Activated CD8-positive, alpha-beta memory T cell treated with anti-CD3 and anti-CD28 coated beads for 4 hours (primary cell): ENCODE results near the gene MCM9.

Source experiments
- DNase-seq, 2 donors: peaks; one replicate each; pipeline ENCODE4 v3.0.0-alpha.2; 2020; ENCODE audit warnings: low read depth in 2 of 2

Gene MCM9

DNA sequence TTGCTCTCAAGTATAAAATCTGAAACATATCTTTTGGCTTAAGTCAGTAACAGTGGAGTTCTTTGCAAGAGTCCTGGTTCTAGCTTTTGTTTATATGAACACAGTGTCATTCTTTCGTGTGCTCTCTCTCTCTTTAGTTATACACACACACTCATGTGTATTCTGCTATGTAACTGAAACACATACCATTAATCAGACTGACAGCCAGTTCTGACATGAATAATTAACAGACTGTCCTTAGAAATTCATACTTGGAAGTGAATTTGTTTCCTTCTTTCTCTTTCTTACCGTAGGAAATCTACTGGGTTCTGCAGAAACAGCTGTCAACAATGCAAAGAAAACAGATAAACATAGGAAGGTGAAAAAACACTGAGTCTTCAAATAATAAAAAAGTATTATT lies 2.5 kb downstream of the MCM9 start:
- DNase-seq = no peak

- DNase-seq = no peak
Observed at GRCh38 chr6:118931436-118931835, 3.5 kb downstream of the MCM9 start.

DNA sequence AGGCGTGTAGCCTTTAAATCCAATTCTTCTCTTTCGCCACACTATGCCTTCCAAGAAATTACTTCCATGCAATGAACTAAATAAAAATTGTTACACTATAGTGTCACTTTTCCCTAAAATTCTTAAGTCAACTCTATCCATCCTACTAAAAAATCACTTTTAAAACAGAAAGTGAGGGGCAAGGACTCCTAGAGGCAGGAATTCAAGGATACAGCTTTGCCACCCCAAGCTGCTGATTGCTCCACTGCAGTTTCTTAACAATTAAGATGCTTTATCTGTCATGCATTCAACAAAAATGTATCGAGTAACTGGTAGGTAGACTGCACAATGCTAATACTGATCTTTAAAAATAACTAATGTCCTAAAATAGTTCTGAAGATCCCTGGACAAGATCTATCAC lies 4.3 kb downstream of the MCM9 start:
- no peak for DNase-seq

- DNase-seq = no peak
Observed at GRCh38 chr6:118923035-118923434, 11.9 kb downstream of the MCM9 start.

DNA sequence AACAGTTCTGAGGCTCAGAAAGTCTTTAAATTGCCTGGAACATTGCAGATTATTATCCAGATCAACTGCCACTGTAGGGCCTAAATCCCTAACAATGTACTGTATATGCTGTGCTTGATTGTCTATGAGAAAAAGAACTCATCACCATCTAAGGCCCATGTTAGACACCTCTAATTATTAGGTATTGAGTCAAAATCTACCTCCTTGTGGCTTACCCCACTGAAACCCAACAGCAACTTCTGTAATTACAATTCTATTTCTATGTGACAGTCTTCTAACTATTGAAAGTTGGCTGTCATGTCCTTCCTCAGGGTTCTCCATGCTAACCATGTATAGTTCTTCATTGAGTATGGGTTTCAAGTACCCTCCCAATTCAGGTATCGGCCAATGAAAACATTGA lies 13.9 kb downstream of the MCM9 start:
- no peak for DNase-seq

GRCh38 chr6:118918329-118918725 lies 16.6 kb downstream of the MCM9 start:
- DNase-seq = no peak

DNA sequence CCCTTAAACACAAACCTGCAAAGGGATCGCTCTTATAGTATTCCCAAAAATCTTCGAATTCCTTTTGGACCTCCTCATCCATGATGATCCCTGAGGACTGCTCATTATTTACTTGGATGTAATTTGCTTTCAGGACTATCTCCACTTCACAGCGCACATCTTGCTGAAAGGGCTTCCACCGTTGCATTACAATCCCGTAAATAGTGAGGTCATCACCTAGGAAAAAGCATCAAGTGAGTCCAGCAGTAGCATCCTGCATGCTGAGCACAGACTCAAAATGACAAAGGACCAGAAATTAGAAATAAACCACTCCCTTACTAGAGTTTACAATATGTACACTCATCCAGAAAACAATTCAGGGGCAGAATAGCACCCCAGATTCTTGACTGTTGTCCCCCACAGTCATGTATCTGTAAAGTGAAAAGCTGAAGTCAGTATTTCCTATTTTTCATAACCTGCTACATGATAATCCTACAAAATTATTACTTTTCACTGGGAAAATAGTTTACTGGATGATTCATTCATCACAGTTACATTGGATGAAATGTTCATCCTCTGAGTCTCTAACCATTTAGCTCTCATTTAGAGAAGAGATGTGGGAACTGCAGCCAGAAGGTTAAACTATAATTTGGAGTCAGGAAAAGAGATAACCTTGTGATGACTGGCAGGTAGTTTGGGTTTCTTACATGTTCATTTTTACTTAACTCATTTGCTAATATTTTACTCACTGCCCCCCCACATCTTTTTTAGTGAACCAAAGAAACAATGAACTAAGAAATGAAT lies 17.2 kb downstream of the MCM9 start:
- no peak for DNase-seq

- DNase-seq = no peak
Observed at GRCh38 chr6:118914598-118914997, 20.4 kb downstream of the MCM9 start.

DNA sequence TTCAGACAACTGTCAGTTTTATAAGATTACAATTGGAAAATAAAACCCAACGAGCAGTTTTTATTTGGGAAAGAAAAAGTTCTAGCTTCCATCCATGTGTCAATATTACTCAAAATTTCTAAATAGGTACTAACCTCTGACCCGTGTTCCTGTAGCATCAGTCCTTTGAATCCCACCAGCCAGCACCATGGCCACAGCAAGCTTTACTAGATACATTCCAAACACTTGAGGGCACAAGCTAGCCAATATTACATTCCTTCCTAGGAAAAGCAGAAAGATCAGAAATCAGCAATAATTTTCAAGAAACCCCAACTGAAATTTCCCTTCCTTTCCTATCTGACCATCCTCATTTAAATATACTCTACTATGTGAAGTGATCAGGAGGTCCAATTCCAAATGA lies 21.8 kb downstream of the MCM9 start:
- DNase-seq = no peak

DNA sequence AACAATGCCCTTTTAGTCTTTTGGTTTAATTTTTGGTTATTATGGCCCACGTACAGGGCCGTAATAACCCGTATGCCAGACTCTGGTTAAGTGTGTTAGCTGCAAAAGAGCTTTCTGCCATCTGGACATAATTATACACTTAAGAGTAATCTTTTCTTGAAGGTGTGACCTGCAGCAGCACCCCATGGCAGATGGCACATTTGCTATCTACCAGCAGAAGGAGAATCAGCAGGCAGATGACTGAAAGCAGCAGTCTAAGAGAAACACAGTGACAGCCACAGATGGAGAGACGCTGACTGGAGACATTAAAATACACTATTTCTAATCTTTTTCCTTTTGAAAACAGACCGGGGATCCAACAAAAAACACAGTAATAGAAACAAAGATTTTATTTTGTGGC lies 22.3 kb downstream of the MCM9 start:
- DNase-seq = no peak

- no peak for DNase-seq
Observed at GRCh38 chr6:118908441-118908840, 26.5 kb downstream of the MCM9 start.

- DNase-seq = no peak
Observed at GRCh38 chr6:118905851-118906250, 29.1 kb downstream of the MCM9 start.

GRCh38 chr6:118905084-118905483 lies 29.9 kb downstream of the MCM9 start:
- DNase-seq = no peak

DNA sequence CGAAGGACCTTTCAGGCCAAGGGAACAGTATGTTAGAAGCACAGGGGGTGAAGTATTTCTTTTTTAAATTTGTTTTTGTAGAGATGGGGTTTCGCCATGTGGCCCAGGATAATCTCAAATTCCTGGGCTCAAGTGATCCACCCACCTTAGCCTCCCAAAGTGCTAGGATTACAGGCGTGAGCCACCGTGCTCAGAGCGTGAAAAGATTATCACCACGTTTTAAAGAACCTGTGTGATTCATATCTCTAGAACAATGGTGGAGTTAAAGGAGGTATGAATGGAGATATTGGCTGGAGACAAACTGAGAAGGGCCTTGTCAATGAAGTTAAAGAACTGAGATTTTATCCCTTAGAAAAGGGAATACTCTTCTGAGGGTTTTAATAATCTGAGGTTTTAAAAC lies 31.3 kb downstream of the MCM9 start:
- DNase-seq = no peak

GRCh38 chr6:118903138-118903537 lies 31.8 kb downstream of the MCM9 start:
- DNase-seq = no peak

DNA sequence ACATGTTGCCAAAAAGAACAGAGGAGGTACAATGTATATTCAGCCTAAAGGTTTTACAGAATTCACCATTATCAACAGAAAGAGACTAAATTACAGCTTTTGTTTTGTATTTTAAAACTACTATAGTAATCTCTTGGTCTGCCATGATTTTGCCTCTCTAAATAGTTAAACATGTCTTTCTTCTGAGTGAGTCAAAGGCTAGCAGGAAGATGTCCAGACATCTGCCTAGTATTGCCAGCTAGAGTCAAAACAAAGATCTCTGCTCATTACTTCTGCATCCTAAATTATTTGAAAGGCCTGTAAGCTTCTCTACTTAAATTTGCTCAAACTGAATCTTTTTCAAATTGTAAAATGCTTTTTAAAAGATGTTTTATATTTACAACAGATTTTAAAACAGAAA lies 32.2 kb downstream of the MCM9 start:
- no peak for DNase-seq

DNA sequence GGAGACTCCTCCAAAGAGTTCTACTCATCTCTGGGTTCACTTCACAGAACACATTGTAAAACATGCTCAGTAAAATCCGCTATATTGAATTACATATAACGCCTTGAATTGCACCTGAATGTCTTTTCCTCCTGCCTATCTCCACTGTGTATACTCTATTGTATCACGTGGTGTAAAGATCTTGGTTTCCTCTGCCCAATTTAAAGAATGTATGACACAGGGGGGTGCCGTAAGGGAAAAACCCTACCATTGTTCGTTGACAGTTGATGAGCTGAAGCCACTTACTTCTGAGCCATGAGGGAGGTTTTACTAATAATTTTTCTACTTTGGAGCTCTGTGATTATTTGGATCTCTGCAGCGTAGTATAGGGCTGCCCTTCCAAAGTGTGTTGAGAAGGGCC lies 35.0 kb downstream of the MCM9 start:
- no peak for DNase-seq

DNA sequence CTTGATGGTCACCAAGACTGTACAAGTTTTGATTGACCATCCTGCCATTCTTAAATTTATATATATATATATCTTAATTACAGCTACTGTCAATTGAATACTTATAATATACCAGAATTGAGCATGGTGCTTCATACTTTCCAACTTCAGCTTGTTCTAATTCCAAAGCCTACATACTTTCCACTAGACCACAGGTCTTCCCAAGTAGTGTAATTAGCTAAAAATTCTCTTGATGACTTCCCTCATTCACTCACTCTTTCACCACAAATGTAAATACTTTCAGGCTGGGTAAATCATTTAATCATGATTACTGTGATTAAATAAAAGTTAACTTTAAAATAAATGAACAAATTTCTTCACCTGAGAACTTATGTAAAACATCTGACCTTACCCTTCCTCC lies 37.6 kb downstream of the MCM9 start:
- no peak for DNase-seq

- no peak for DNase-seq
Observed at GRCh38 chr6:118896339-118897136, 38.4 kb downstream of the MCM9 start.

GRCh38 chr6:118895859-118896258 lies 39.1 kb downstream of the MCM9 start:
- no peak for DNase-seq

DNA sequence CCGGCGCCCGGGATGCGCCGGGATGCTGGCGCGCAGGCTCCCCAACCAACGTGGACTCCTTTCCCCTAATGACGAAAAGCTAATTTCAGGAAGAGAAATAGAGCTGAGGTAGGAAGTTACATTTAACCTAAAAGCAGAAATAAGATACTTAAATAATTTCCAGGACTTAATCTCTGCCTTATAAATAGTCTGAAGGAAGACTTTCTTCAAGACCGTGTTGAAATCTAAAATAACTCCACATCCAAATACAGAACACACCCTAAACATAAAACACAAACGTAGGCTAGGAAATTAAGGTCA lies 39.7 kb downstream of the MCM9 start:
- DNase-seq = no peak

DNA sequence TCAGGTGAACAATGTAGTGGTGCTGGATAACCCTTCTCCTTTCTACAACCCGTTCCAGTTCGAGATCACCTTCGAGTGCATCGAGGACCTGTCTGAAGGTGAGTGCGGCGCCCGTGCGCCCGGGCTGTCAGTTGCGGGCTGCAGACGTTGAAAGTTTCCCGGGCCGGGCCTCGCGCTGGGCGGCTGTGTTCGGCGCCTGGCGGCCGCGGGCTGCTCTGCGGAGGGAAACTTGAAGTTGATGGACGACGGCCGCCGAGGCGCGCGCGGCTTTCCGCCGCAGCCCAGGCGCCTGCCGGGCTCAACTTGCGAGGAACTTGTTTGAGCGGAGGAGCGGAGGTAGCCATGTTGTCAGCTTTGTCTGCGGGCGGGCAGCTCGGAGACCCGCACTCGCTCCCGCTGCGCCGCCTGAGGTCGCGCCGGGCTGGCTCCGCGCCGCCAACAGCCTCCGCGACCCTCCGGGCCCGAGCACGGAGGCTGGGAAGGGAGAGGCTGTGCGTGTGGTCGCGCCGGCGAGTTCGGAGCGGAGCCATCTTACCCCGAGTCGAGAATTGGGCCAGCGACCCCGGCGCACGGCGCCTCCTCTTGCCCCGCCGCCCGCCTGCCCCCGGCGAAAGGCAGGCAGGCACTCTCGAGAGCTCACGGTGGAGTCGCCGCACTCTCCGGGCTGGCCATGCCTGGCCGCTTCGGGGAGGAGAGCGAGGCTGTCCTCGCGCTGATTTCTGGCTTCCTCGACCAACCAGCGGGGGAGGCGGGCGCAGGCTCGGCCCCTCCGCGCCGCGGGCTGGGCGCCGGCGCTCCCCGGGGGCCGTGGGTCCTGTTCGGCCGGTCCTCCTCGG lies 40.3 kb downstream of the MCM9 start:
- DNase-seq = peak; percentile 19 to 25
